Skin epidermis (tissue), 12 donors: ENCODE measurements around the gene HUNK.

Experiments used
- H3K27ac ChIP-seq, 21 experiments: fragments of 200-600 bp; sonication (generic) in 11 of 21; one replicate each; pipeline ENCODE4 v1.5.0; 2020; ENCODE audit warnings: mild to moderate bottlenecking in 3 of 21, inconsistent platforms in 2 of 21, moderate library complexity in 2 of 21
- H3K4me3 ChIP-seq, 7 experiments: fragments of 200-600 bp; sonication (generic) in 2 of 7; one replicate each; pipeline ENCODE4 v1.5.0; 2020; ENCODE audit warnings: inconsistent platforms in 2 of 7, mild to moderate bottlenecking in 2 of 7, moderate library complexity in 1 of 7

HUNK gene

DNA sequence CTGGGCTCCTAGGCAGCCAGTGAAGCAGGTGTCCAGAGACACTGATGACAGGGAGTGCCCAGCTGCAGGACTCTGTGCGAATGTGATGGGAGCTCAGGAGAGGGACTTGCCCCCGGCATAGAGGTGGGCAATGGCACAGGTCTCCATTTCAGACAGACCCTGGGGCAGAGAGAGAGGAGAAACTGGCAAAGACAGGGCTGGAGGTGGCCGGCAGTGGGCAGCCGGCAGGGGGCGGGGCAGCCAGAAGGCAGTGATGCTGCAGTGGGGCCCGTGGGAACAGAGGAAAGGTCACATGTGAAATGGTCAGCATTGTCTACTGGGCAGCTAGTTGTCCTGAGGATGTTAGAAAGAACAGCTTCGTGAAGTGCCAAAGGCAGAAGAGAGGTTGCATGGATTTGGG lies 112.6 kb downstream of the HUNK start:
- H3K27ac ChIP-seq = no peak overlapping the region
- H3K4me3 ChIP-seq = no peak overlapping the region

GRCh38 chr21:31986035-31986856 lies 113.4 kb downstream of the HUNK start:
- H3K27ac ChIP-seq = peak overlapping the region in 1 of 21 experiments; percentile 34
- no peak overlapping the region for H3K4me3 ChIP-seq

DNA sequence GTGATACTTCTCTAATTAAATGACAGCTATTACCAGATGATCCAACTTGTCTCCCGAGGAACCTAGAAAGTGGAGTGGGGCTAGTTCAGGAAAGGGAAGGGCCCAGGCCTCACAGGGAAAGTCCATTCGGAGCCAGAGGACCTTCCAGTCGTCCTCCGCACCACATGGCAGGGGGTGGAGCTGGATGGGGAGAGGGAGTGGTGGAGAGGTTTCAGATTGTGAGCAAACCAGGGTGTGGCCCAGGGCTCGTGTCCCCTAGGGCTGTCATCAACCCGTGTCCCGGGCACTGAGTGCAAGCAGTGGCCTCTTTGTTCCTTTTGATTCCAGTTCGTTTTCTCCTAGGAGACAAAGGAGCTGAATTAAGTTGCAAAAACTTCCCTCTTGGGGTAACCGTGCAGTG lies 114.9 kb downstream of the HUNK start:
- H3K4me3 ChIP-seq = no peak overlapping the region
- H3K27ac ChIP-seq = peak overlapping the region in 4 of 21 experiments; percentile 12 to 63 (median 55)

DNA sequence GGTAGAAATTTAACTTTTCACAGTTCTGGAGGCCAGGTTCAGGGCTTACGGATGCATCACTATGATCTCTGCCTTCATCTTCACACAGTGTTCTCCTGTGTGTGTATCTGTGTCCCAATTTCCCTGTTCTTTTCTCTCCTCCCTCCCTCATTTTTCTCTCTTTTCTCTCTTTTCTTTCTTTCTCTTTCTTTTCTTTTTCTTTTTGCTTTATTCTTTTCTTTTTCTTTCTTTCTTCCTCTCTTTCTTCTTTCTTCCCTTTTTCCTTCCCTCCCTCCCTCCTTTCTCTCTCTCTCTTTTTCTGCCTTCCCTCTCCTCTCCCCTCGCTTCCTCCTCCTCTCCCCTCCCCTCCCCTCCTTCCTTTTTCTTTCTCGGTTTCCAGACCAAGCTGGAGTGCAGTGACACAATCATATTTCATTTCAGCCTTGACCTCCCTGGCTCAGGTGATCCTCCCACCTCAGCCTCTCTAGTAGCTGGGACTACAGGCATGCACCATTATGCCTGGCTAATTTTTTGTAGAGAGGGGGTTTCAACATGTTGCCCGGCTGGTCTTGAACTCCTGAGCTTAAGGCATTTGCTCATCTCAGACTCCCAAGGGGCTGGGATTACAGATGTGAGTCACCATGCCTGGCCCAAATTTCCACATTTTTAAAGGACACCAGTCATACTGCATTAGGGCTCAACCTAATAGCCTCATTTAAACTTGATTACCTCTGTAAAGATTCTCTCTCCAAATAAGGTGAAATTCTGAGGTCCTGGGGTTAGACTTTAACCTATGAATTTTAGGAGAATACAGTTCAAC lies 115.9 kb downstream of the HUNK start:
- Histone ChIP-seq H3K27ac (peak overlapping the region in 2 of 21 experiments; percentile 12 to 60), H3K4me3 (no peak overlapping the region)

DNA sequence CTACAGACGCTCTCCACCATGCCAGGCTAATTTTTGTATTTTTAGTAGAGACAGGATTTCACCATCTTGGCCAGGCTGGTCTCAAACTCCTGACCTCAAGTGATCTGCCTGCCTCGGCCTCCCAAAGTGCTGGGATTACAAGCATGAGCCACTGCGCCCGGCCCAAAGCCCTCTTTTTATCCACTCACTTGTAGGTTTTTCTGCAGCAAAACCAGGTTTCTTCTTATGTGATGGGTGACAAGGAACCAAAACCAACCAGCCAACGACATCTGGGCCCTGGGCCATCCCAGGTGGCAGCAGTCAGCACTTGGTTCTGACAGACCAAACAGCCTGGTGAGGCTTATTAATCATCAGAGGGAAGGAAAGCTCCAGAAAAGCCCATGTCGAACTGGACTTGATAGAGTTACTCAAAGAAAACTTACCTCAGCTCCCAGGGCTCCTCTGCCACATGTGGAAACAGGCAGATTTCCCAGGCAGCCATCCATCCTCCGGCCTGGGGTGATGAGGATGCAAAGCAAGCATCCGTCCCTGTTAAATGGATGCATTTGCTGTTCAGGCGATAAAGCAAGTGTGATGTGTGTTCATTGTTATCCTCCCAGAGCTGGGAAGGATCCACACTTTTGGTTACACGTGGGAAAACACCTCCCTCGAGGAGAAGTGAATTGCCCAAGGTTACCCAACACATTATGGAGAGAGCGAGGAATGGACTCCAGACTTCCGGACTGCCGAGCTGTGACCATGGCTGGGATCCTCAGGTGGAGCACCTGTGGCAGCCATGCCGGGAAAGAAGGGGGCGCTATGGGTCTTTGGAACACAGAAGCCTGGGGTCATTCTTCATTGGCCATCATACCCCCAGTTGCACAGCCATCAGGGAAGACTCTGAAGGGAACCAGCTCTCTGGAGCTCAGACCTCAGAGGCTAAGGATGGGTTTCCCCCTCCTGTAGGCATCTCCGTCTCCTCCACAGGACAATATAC lies 118.8 kb downstream of the HUNK start:
- H3K27ac ChIP-seq = no peak overlapping the region
- no peak overlapping the region for H3K4me3 ChIP-seq

DNA sequence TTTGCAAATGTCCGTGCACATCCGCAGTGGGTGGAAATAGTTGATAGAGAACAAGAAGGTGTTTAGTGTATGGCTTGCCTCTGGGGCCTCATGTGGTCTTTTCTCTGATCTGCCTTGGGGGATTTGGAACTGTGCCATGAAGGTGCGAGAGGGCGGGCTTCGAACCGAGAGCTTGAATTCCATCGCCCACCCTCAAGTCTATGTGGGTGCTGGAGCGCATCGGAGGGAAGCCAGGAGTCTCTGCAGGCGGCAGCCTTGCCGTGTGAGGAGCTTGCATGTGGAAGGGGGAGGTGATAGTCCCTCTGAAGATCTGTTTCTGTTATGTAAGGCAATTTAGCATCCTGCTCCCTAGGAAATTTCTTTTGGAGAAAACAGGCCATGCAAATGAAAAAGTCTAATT lies 119.6 kb downstream of the HUNK start:
- H3K4me3 ChIP-seq = no peak overlapping the region
- no peak overlapping the region for H3K27ac ChIP-seq

DNA sequence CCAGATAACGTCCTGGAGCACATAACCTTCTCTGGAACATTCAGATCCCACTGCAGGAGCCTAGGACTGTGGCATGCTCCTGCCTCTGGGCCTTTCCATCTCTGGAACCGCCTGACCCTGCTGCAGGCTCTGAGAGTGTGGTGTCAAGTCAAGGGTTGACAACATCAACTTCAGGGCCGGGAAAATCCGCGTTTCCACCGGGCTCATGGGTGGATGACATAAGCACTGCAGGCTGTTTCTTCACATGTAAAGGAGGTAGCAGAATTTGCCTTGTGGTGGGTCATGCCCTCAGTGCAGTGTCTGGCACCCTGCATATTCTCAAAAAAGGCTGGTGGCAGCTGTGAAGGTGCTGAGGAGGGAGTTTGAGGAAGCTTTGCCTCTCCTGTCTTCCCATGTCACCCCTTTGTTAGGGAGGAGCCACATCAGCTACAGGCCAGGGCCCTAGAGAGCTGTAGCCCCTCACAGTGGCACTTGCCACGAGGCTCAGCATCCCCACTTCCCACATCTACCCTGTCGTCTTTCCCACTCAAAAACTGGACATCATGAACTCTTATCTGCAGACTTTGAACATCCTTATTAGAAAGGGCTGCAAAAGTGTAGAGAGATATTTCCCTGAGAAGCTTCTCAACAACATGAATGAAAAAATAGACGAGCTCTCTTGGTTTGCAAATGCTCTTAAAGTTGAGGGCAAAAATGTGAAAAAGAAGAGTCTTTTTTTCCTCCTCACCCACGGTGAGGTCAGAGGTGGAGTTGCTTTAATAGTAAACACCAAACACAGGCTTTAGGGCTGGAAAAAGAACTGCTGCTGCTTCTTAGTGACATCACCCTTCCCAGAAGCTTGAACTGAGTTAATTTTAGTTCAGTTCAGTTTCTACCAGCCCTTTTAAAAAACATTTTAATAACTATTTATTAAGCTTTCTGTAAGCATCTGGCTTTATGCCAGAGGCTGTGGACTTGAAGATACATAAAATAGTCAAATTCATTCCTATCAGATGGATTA lies 121.3 kb downstream of the HUNK start:
- no peak overlapping the region for H3K4me3 ChIP-seq
- peak overlapping the region in 1 of 21 experiments; percentile 17 for H3K27ac ChIP-seq

DNA sequence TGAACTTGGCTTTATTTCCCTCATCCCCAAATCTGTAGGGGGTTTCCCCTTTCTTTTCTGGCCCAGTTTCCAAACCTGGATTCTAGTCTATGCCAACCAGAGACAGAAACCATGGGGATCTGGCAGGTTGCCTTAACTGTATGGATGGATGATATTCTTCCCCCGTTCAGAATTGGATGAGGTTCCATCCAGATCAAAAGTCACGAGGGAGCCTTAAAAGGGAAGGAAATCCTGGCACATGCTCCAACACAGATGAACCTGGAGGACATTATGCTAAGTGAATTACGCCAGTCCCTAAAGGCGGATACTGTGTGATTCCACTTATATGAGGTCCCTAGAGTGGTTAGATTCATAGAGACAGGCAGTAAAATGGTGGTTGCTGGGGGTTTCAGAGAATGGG lies 124.4 kb downstream of the HUNK start:
- Histone ChIP-seq H3K27ac (no peak overlapping the region), H3K4me3 (no peak overlapping the region)

DNA sequence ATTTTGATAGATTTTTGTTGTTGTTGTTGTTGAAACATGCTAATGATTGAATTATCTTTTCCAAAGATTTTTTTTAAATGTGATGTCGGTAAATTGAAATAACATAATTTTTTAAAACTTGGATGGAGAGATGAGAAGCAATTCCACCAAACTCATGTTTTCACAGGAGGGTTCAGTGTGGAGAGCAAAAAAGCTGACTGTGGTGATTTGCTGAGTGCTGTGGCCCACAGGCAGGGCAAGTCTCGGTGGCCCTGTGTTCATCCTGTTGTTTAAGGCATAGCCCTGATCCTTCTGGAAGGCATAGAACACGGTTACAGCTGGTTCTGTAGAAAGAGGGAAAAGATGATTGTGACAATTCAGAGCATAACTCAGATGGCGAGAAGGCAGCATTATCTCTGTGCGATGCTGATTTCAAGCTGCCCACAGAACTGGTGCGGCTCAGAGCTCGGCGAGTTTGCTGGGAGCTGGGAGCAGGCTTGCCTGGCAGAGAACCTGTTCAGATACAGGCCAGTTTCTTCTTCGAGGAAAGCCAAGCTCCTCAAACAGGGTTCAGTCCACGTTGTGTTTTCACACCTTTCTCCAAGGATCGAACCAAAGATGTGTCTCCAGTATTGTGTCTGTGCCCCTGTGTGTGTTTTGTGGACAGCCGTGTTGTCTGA lies 127.1 kb downstream of the HUNK start:
- no peak overlapping the region for H3K27ac ChIP-seq
- H3K4me3 ChIP-seq = no peak overlapping the region

DNA sequence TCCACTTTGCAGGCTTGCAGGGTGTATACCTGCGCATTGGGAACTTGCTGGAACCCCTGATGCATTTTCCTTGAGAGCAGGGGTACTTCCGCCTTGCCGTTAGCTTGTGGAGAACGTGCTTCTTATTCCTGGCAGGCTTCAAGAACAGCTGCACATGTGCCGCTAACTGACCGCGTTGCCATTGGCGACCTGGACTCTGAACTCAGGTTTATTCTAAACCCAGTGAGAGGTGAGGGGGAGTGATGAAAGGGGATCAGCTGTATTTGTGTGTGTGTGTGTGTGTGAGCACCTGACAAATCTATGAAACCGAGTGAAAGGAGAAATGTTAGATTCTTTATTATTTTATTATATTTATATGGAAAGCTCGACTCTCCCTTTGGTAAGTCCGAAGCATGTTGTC lies 128.6 kb downstream of the HUNK start:
- no peak overlapping the region for H3K4me3 ChIP-seq
- H3K27ac ChIP-seq = no peak overlapping the region

DNA sequence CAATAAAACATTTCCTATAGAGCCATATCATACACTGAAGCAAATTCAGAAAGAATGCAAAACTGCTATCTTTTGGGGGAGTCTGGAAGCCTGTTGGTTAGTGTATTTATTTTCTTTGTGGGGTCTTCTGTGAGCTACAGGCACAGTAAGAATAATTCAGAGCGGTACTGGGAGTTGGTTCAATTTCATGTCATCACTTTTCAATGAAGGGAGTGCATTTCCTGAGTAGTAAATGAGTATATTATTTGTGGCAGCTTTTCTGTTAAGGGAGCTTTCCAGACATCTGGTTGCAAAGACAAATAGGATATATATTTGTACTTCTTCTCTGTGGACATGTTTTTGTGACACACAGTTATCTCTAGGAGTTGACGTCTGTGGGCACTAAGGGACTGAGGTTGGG lies 130.6 kb downstream of the HUNK start:
- H3K4me3 ChIP-seq = no peak overlapping the region
- H3K27ac ChIP-seq = no peak overlapping the region

DNA sequence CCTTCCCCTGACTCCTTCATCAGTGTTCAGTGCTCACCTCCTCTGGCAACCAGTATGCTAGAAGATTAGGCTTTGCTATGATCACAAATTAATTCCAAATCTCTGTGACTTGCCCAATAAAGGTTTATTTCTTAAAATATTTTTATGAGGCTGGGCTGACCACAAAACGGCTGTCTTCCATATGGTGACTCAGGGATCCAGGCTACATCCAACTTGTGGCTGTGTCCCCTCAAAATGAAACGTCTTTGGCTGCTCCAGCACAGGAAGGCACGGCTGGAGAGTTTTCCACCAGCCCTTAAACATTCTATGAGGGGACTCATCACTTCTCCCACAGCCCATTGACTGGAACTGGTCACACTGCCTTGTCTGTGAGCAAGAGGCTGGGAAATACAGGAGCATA lies 131.5 kb downstream of the HUNK start:
- Histone ChIP-seq H3K27ac (no peak overlapping the region), H3K4me3 (no peak overlapping the region)

DNA sequence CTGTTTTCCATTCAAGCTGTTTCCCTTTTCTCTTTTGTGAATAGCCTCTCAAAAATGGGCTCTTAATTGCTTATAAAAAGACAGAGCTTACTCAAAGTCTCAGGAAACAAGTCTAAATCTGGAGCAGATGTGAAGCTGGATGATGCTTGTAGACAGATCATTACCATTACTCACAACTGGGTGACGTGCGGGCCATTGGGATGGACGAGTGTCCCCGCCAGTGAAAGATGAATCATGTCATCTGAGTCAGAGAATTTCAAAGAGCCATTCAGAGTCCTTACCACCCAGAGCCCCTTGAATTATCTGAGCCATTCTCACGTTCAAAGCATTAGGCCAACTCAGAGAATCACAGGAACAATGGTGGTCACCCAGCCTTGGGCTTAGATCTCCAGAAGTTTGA lies 134.6 kb downstream of the HUNK start:
- no peak overlapping the region for H3K4me3 ChIP-seq
- peak overlapping the region in 5 of 21 experiments; percentile 15 to 50 (median 34) for H3K27ac ChIP-seq

DNA sequence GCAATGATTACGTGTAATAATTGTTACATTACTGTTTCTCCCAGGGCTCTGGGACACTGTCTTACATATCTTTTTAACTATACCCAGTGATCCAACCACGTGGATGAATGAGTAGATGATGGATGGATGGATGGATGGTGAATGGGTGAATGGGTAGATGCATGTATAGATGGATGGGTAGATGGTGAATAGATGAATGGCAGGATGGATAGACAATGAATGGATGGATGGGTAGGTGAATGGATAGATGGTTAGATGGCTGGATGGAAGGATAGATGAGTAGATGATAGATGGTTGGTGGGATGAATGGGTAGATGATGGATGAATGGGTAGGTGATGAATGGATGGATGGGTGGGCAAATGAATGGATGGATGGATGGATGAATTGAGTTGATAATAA lies 135.9 kb downstream of the HUNK start:
- no peak overlapping the region for H3K4me3 ChIP-seq
- H3K27ac ChIP-seq = no peak overlapping the region

GRCh38 chr21:32009263-32009662 lies 136.4 kb downstream of the HUNK start:
- H3K27ac ChIP-seq = no peak overlapping the region
- no peak overlapping the region for H3K4me3 ChIP-seq

DNA sequence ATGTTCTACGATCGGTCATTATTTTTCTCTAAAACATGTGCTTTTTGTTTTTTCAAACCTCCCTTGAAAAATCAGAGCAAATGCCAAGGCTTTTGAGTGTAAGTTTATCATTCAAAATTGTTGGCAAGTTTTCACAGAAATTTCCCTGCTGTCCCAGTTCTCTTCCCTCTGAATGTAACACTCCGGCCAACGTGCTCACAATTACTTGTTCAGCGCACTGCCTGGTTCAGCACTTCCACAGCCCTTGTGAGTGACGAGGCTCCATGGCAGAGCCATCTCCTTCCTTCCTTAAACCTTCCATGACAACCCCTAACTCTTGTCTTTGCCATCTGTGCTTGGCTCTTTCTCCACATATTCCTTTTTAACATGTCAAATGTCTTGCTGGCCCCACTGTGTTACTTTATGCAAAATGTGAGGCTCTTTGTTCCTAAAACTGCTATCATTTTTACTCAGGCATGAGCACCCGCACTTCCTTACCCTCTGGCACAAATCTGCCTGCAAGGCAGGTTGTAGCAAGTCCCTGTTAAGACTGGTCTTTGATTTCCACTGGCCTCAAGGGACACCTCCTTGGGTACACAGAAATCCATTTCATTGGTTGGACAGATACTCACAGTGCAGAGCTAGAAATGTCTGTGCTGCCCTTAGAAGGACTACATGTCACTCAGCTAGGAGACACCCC lies 142.8 kb downstream of the HUNK start:
- Histone ChIP-seq H3K4me3 (no peak overlapping the region), H3K27ac (no peak overlapping the region)

GRCh38 chr21:32018381-32018780 lies 145.6 kb downstream of the HUNK start:
- Histone ChIP-seq H3K4me3 (no peak overlapping the region), H3K27ac (no peak overlapping the region)

DNA sequence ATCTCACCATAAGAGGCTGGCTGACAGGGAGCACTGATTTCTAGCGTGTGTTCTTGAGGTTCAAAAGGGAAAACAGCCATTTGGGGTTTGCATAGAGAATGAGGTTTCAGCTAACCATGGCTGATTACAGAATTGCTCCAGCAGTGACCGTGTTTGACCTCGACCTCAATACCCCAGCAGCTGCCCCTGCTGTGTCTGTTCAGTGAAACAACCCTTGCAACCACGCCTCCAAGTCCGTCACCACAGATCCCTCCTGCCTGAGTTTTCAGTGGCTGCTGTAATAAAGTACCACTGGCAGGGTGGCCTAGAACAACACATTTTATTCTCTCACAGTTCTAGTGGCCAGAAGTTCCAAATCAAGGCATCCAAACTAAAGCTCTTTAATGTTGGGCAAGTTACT lies 147.7 kb downstream of the HUNK start:
- Histone ChIP-seq H3K27ac (peak overlapping the region in 2 of 21 experiments; percentile 4 to 9), H3K4me3 (no peak overlapping the region)
